Activated naive CD4-positive, alpha-beta T cell treated with anti-CD3 and anti-CD28 coated beads, Interleukin-2, amount 50 U/mL, for 24 hours (primary cell): ENCODE measurements around the gene CLIC1.

Experiments
- H3K27ac Mint-ChIP-seq: one replicate; pipeline ENCODE4 v1.8.0; 2021; ENCODE audit warnings: mild to moderate bottlenecking, mixed read lengths
- H3K27me3 Mint-ChIP-seq: one replicate; pipeline ENCODE4 v1.8.0; 2021; ENCODE audit warnings: mixed read lengths
- H3K36me3 Mint-ChIP-seq: one replicate; pipeline ENCODE4 v1.8.0; 2021; ENCODE audit warnings: mixed read lengths
- H3K4me1 Mint-ChIP-seq: one replicate; pipeline ENCODE4 v1.8.0; 2021; ENCODE audit warnings: mixed read lengths
- H3K4me3 Mint-ChIP-seq: one replicate; pipeline ENCODE4 v1.8.0; 2021; ENCODE audit warnings: mild to moderate bottlenecking, mixed read lengths
- H3K9me3 Mint-ChIP-seq: one replicate; pipeline ENCODE4 v1.8.0; 2021; ENCODE audit warnings: mixed read lengths

CLIC1 gene

GRCh38 chr6:31723245-31723979, 12.9 kb downstream of the CLIC1 start, which contains the start of gene MPIG6B:
Gene MPIG6B (plus strand): TSS chr6:31723373. CDS start chr6:31723384, 11 bp downstream.
- no peaks in the 10 kb centered on the region for H3K9me3 Mint-ChIP-seq
- H3K4me1 Mint-ChIP-seq, result peaks cover 26% of the 10 kb centered on the region
- H3K27me3 Mint-ChIP-seq, result no peaks in the 10 kb centered on the region
- no peak within 1 kb of the TSS for H3K4me3 Mint-ChIP-seq
- H3K36me3 Mint-ChIP-seq, result no peaks in the 10 kb centered on the region
- no peak within 1 kb of the TSS for H3K27ac Mint-ChIP-seq

- Mint-ChIP-seq H3K27ac (no peak overlapping the region), H3K4me1 (peaks cover 17% of the 10 kb centered on the region)
Measured at GRCh38 chr6:31722173-31722572, 14.2 kb downstream of the CLIC1 start.

DNA sequence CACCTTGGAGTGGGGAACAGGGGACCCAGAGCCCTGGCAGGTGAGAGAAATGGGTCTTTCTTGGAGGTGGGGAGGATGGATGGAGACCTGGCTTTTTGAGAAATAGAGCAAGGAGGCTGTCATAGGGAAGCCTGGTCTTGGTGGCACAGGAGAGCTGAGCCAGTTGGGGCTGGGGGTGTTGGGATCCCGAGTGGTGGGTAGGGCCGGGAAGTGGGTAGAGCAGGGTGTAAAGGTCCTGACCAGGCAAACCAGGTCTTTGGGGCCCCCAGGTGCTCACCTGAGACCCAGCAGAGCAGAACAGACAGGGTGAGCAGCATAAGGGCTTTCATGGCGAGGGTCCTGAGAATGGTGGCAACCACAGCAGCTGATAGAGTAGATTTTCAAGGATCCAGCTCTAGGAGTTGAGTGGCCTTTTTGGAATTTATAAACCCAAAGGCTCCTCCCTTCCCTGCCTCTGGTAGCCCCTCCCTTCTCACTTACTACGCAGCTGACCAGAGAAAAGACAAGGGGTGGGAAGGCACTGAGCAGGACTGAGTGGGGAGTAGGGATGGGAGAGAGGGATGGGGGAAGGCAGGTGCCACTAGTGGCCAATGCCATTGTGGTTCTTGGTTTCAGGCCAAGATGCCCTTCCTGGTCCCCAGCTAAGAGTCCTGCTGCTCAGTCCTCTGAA, 14.8 kb downstream of the CLIC1 start, which contains the start of gene LY6G6C:
LY6G6C (minus strand) TSS at position 396 of the 670 bp plus-strand sequence; CDS start at position 329, 67 bp downstream.
- Mint-ChIP-seq H3K36me3 (no peaks in the 10 kb centered on the region), H3K9me3 (no peaks in the 10 kb centered on the region), H3K27me3 (no peaks in the 10 kb centered on the region), H3K4me3 (no peak within 1 kb of the TSS), H3K27ac (peak within 1 kb of the TSS; percentile 48), H3K4me1 (peaks cover 10% of the 10 kb centered on the region)

More at GRCh38 chr6:31722173-31722572, 14.2 kb downstream of the CLIC1 start:
- H3K27me3 Mint-ChIP-seq, result no peaks in the 10 kb centered on the region
- H3K36me3 Mint-ChIP-seq, result no peaks in the 10 kb centered on the region
- no peaks in the 10 kb centered on the region for H3K9me3 Mint-ChIP-seq
- H3K4me3 Mint-ChIP-seq, result no peak overlapping the region

DNA sequence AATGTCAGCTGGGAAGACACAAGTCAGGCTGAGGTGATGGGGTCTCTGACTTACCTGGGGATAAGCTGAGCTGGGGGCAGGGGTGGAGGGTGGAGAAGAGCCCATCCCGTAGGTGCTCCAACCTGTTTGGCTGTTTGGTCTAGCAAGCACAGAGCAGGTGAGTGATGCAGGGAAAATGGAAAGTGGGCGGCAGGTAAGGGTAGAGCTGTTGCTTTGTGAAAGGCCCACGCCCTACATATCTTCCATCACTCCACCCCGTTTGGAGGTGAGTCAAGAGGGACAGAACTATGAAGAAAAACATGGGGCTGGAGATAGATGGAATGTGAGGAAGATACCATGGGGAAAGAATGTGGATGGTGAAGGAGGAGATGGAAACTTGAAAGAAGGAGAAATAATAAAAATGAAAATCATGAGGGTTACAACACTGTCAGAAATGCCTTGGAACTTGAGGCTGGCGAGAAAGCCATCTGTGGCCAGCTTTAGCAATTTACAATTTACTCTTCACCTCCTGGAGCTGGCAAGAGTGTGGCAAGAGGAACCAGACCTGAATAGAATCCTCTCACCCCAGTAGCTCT, 16.0 kb downstream of the CLIC1 start:
- Mint-ChIP-seq H3K4me3 (no peak overlapping the region), H3K4me1 (no peaks in the 10 kb centered on the region), H3K9me3 (no peaks in the 10 kb centered on the region), H3K27me3 (no peaks in the 10 kb centered on the region), H3K27ac (no peak overlapping the region), H3K36me3 (no peaks in the 10 kb centered on the region)

- Mint-ChIP-seq H3K27ac (no peak overlapping the region), H3K4me1 (peaks cover 2% of the 10 kb centered on the region), H3K4me3 (no peak overlapping the region), H3K36me3 (no peaks in the 10 kb centered on the region), H3K9me3 (no peaks in the 10 kb centered on the region), H3K27me3 (no peaks in the 10 kb centered on the region)
Measured at GRCh38 chr6:31719001-31719400, 17.3 kb downstream of the CLIC1 start.

DNA sequence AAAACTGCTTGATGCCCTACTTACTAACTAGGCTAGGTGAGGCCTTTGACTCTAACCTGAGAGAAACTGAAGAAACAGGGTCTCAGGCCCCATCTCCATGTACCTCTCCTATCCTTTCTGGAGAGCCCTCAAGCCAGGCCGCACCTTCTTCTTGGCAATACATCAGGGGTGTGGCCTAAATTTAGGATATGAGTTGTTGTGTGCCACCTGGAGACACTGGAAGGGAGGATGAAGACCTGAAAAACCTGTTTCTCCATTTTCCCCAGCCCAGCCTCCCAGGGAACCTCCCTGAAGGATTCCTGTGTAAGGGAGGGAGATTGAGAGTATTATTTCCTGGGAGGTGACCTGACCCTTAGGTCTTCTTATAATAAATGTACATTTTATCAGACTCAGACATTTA, 18.1 kb downstream of the CLIC1 start:
- no peaks in the 10 kb centered on the region for H3K9me3 Mint-ChIP-seq

GRCh38 chr6:31717499-31718222, 18.7 kb downstream of the CLIC1 start:
- Mint-ChIP-seq H3K27ac (peak overlapping the region; percentile 14), H3K27me3 (no peaks in the 10 kb centered on the region), H3K9me3 (no peaks in the 10 kb centered on the region)

More for the DNA sequence above, 18.1 kb downstream of the CLIC1 start:
- H3K27me3 Mint-ChIP-seq, result no peaks in the 10 kb centered on the region
- no peaks in the 10 kb centered on the region for H3K36me3 Mint-ChIP-seq
- H3K4me1 Mint-ChIP-seq, result peaks cover 5% of the 10 kb centered on the region
- H3K4me3 Mint-ChIP-seq, result no peak overlapping the region
- peak overlapping the region; percentile 46 for H3K27ac Mint-ChIP-seq

DNA sequence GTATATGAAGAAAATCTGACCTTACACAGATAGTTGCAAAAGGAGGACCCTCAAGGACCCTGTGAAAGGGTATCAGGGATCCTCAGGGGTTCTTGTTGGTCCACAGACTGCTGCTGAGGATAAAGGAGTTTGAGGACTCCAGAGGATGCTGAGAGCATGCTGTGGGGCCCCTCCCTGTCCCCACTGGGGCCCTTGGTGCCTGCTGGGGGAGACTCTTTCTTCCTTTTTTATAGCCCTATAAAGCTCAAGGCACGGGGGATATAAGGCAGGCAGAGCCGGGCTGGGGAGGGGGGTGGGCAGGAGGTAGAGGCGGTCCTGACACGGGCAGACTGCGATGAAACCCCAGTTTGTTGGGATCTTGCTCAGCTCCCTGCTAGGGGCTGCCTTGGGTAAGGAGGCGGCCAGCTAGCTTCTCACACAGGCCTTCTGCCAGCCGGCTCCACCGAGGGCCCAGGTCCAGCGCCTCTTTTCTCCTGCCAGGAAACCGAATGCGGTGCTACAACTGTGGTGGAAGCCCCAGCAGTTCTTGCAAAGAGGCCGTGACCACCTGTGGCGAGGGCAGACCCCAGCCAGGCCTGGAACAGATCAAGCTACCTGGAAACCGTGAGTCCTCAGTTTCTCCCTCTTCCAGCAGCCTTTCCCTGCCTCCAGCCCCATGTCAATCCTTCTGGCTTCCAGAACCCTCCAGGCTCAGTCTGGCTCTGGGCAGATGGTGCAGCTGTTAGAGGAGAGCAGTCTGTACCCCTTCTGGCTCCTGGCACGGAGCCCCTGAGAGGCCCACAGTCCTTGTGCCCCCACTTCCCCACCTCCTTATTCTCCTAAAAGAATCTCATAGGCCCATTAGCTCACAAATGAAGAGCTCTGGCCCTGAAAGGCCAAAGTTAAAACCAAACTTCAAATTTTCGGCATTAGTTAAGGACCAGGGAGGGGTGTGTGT, 21.0 kb downstream of the CLIC1 start, which contains the start of gene LY6G6D:
LY6G6D (plus strand) TSS at position 327 of the 937 bp plus-strand sequence; CDS start at position 335, 8 bp downstream.
- Mint-ChIP-seq H3K4me1 (peaks cover 19% of the 10 kb centered on the region), H3K4me3 (no peak within 1 kb of the TSS), H3K9me3 (no peaks in the 10 kb centered on the region), H3K27ac (no peak within 1 kb of the TSS), H3K36me3 (no peaks in the 10 kb centered on the region), H3K27me3 (no peaks in the 10 kb centered on the region)

More at GRCh38 chr6:31717499-31718222, 18.7 kb downstream of the CLIC1 start:
- H3K4me3 Mint-ChIP-seq, result no peak overlapping the region
- H3K36me3 Mint-ChIP-seq, result no peaks in the 10 kb centered on the region
- peaks cover 5% of the 10 kb centered on the region for H3K4me1 Mint-ChIP-seq

GRCh38 chr6:31713991-31714684, 22.2 kb downstream of the CLIC1 start:
- Mint-ChIP-seq H3K36me3 (no peaks in the 10 kb centered on the region), H3K27me3 (no peaks in the 10 kb centered on the region), H3K27ac (peak overlapping the region; percentile 17), H3K4me3 (no peak overlapping the region), H3K9me3 (no peaks in the 10 kb centered on the region), H3K4me1 (peaks cover 19% of the 10 kb centered on the region)

- no peaks in the 10 kb centered on the region for H3K36me3 Mint-ChIP-seq
Measured at GRCh38 chr6:31713465-31713864, 22.9 kb downstream of the CLIC1 start.

GRCh38 chr6:31712296-31712695, 24.0 kb downstream of the CLIC1 start:
- H3K27ac Mint-ChIP-seq, result no peak overlapping the region
- no peak overlapping the region for H3K4me3 Mint-ChIP-seq
- H3K4me1 Mint-ChIP-seq, result peaks cover 19% of the 10 kb centered on the region
- no peaks in the 10 kb centered on the region for H3K36me3 Mint-ChIP-seq
- no peaks in the 10 kb centered on the region for H3K27me3 Mint-ChIP-seq
- no peaks in the 10 kb centered on the region for H3K9me3 Mint-ChIP-seq

More at GRCh38 chr6:31713465-31713864, 22.9 kb downstream of the CLIC1 start:
- Mint-ChIP-seq H3K4me3 (no peak overlapping the region), H3K27me3 (no peaks in the 10 kb centered on the region), H3K4me1 (peaks cover 19% of the 10 kb centered on the region), H3K27ac (no peak overlapping the region), H3K9me3 (no peaks in the 10 kb centered on the region)

GRCh38 chr6:31711233-31711632, 25.1 kb downstream of the CLIC1 start:
- Mint-ChIP-seq H3K4me1 (peaks cover 19% of the 10 kb centered on the region), H3K27ac (no peak overlapping the region), H3K4me3 (no peak overlapping the region), H3K36me3 (no peaks in the 10 kb centered on the region), H3K9me3 (no peaks in the 10 kb centered on the region), H3K27me3 (no peaks in the 10 kb centered on the region)

DNA sequence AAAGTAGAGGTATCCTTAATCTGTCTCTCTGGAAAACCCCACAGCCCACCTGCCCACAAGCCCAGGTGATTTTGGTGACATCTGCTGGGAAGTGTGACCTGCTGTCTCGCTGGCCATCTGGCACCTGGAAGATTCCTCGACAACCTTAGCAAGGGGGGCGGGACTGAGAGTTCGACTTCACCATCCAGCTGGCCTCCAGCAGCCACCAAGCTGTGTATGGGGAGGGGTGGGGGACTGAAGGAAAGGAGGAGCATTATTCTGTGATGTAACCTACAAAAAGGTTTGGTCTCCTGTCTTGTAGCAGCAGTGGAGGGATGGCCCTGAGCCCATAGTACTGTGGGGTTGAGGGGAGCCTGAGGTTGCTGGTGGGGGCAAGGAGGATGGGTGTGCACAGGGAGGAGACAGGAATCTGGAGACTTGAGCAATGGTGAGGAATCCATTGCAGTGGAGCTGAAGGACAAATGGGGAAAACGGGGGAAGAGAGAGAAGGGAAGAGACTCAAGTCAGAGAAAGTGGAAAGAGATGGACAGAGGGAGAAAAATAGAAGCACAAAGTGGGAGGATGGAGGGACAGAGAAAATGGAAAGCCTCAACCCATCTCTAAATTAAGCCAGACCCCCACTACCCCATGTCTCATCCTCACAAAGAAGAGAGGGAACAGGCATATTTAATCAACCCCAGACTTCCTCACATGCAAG, 25.7 kb downstream of the CLIC1 start:
- H3K27ac Mint-ChIP-seq, result no peak overlapping the region
- H3K27me3 Mint-ChIP-seq, result no peaks in the 10 kb centered on the region
- H3K4me1 Mint-ChIP-seq, result peaks cover 19% of the 10 kb centered on the region
- H3K36me3 Mint-ChIP-seq, result no peaks in the 10 kb centered on the region
- no peak overlapping the region for H3K4me3 Mint-ChIP-seq
- H3K9me3 Mint-ChIP-seq, result no peaks in the 10 kb centered on the region
